Activated CD4-positive, CD25-positive, alpha-beta regulatory T cell (primary cell): ENCODE data around the gene TMEM63C.

Source experiments
- DNase-seq, 4 experiments: peaks; one replicate each; lab custom pipeline; 2025; lab: John Stamatoyannopoulos, UW

TMEM63C gene

GRCh38 chr14:77181603-77182437 lies at the start of gene TMEM63C:
Gene TMEM63C, plus strand, starts transcription at chr14:77181798. Its CDS starts 37,016 bp downstream, at chr14:77218814.
- peak in 2 of 4 experiments; percentile 4 to 11 for DNase-seq

- DNase-seq, result no peak
These were observed 49.6 kb upstream of the TMEM63C start for GRCh38 chr14:77131871-77132486.

DNA sequence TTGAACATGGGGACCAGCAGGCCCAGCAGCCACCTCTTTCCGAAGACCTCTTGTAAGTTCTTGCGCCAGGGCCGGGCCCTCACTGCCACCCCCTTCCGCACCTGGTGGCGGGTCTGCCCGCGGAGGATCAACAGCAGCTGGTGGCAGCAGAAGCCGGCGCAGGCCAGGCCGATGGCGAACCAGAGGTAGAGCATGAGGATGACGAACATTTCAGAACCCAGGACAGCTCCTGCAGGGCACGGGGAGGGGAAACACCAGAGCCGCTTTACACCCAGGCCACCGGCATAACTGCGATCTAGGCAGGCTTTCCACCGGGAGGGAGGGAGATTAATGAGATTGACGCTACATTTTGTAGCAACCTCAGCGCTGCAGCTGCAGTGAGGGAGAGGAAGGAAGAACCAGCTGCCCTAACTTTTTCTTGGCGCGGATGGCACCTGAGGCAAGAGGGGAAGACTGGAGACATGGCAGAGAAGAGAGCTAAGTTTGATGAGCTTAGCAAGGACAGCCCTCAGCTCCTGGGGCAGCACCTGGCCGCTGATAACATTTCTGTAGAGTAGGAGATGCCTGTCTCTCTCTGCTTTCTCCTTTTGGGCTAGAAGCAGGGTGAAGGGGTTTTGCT lies 47.8 kb upstream of the TMEM63C start:
- DNase-seq, result no peak

GRCh38 chr14:77139022-77139421 lies 42.6 kb upstream of the TMEM63C start:
- DNase-seq, result no peak

DNA sequence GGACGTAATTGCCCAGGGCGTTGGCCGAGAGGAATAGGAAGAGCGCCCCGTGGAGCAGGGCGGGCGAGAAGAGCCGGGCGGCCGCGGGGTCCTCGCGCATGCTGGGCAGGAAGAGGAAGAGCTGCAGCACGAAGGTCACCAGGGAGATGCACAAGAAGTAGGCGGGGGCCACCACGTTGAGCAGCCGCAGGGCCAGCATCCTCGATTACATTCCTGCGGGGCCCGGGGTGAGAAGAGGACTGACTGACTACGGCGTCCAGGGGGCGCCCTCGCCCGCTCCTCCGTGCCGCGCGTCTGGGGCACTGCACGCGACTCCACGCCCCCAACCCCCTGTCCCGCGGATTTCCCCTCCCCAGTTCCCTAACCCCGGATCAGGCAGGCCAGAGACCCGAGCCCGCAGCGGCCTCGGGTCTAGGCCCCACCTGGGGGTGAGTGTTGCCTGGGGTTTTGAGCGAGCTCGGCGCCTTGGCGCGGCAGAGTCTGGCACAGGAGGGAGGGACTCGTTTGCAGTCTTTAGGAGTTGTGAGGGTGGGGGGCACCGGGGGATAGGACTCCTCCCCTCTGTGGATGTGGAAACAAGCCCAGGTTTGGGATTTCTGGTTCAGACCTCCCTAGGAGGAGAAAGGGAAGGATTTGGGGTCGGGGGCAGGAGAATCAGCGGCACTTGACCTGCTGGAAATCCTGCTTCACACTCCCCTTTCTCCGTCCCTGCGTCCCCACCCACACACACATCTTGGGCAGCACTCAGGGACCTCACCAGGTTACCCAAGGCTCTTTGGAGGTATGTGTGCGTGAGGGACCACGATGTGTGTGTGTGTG lies 41.8 kb upstream of the TMEM63C start:
- peak in 2 of 4 experiments; percentile 15 to 16 for DNase-seq

- no peak for DNase-seq
These were observed 41.0 kb upstream of the TMEM63C start for GRCh38 chr14:77140359-77141213.

- no peak for DNase-seq
These were observed 40.2 kb upstream of the TMEM63C start, which contains the start of gene ZDHHC22 for GRCh38 chr14:77141214-77142004. Gene ZDHHC22, minus strand, starts transcription at chr14:77141791. Its CDS starts 2,053 bp downstream, at chr14:77139738.

GRCh38 chr14:77142005-77142800 lies 39.4 kb upstream of the TMEM63C start:
- DNase-seq, result no peak

DNA sequence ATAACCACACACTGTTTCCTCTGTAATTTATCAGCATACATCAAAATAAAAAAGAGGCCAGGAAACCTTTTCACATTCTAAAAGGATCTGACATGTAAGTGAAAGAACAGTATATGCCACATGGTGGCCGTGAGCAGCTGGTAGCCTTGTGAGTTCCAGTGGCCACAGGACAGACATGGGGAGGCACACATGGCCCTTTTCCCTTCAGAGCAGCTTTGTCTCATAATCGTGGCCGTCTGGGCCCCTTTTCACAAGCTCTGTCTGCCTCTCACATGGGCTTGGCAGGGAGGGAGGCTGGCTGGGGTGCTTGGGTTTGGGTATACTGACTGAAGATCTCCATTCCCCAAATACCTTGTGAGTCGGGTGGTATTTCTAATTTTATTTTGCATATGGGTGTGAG lies 38.5 kb upstream of the TMEM63C start:
- no peak for DNase-seq

DNA sequence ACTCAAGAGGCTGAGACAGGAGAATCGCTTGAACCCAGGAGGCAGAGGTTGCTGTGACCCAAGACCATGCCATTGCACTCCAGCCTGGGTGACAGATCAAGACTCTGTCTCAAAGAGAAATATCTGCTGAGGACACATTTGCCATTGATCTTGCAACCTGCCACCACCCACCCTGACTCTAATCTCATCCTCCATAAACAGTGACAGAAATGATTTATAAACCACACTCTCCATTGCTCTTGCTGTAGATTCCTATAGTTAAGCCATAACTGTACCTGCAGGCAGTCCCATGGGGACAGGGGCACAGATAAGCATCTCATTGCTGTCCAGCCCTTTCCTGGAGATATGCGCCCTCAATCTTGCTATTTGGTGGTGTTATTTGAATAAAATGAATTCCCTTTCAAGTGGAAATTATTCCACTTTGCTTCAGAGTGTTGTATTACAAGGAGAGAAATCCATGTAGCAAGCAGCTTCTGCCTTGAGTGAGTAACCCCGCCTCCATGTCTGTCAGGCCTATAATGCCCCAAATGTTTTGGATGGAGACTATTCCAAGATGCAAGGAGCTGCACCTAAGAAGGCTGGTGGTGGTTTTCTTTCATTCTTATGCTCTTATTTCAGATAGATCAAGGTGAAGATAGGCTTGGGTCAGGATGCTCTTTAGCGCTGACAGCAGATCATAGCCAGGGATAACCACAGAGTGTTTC lies 37.0 kb upstream of the TMEM63C start:
- DNase-seq, result no peak

- DNase-seq, result no peak
These were observed 35.4 kb upstream of the TMEM63C start for GRCh38 chr14:77145975-77146740.

- no peak for DNase-seq
These were observed 32.9 kb upstream of the TMEM63C start for GRCh38 chr14:77148510-77149231.

- no peak for DNase-seq
These were observed 30.4 kb upstream of the TMEM63C start for GRCh38 chr14:77151245-77151644.

DNA sequence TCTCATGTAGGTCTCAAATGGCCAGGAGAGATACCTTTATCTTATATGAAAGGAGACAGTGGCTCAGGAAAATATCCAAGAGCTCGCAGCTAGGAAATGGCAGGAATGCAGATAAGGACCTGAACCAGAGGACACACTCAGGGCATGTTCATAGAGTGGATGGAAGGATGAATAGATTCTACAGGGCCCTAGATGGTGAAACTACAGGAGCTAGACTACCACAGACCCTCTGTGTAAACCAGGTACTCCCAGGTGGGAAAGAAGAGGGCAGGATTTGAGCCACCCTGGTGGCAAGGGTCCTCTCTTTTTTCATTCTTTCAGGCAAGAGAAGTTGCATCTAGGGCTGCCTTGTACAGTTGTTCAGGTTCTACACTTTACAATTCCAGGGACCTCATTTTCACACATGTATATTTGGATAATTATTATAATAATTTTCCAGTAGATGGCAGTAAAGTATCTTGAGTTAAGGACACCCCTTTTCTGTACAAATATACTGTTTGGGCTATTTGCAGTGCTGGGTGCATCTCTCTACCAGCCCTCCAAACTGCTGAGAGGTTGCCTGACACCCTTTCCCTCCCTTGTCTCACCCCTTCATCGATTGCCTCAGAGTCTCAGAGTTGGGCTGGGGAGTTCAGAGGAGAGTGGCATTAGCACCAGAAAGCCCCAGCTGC lies 29.5 kb upstream of the TMEM63C start:
- DNase-seq, result no peak

GRCh38 chr14:77153802-77154201 lies 27.8 kb upstream of the TMEM63C start:
- no peak for DNase-seq

DNA sequence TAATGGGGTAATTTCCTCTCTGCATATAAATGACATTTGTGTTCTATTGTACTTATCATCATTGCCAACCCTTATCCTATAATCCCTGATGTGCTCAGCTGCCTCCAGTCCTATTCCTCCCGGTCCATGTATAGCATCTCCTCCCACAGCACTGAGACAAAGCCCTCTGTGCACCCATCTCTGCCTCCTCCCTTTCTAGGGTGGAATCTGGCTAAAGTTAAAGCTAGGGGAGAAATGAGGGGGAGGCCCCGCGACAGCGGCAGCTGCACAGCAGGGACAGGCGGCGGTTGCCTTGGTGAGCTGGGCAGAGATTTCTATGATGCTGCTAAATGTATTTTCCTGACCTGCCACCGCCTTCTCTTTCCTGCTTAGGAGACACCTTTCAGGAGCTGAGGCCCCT lies 27.2 kb upstream of the TMEM63C start:
- DNase-seq, result no peak

DNA sequence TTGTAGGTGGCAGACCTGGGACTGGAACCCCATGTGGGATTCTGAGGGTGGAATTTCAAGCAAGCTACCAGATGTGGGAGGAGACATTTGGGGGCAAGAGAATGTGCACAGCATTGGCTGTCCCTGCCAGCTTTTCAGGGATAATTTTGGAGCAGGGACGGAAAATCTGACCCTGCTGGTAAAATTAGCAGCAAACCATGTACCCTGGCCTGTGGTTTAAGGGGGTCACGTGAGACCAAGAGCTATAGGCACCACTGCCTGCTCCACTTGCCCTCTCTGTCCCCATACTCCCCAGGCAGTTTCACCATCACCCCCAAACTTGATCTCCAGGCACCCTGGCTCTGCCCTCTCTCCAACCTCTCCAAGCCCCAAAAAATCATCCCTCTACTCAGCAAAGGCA lies 26.5 kb upstream of the TMEM63C start:
- DNase-seq, result no peak
